H9 (cell line): Measurements from ENCODE around the gene PYHIN1. TPM values are rescaled to one million over a fixed set of nuclear protein-coding genes. Genes with fewer than 3 reads are reported as not detected.

Experiments
- DNase-seq: peaks from one replicate; pipeline ENCODE4 v3.0.0-alpha.2; 2017
- H2AFZ ChIP-seq: one replicate; pipeline ENCODE4 v1.6.1; 2013; ENCODE audit warnings: mild to moderate bottlenecking, low read length, control low read depth, moderate library complexity
- H2AK5ac ChIP-seq: 2 replicates; pipeline ENCODE4 v1.6.1; 2013; ENCODE audit warnings: low read length, control low read depth, mixed read lengths; ENCODE audit not compliant: insufficient read length
- H2BK120ac ChIP-seq: one replicate; pipeline ENCODE4 v1.6.1; 2013; ENCODE audit warnings: low read depth, mild to moderate bottlenecking, low read length, control low read depth, inconsistent platforms; ENCODE audit not compliant: poor library complexity, severe bottlenecking
- H2BK12ac ChIP-seq: 2 replicates; pipeline ENCODE4 v1.6.1; 2013; ENCODE audit warnings: low read length, control low read depth, mixed read lengths, low read depth; ENCODE audit not compliant: insufficient read length
- H2BK15ac ChIP-seq: 2 replicates; pipeline ENCODE4 v1.6.1; 2013; ENCODE audit warnings: low read depth, low read length, control low read depth
- H2BK20ac ChIP-seq: one replicate; pipeline ENCODE4 v1.6.1; 2013; ENCODE audit warnings: low read depth, mild to moderate bottlenecking, low read length, control low read depth, inconsistent platforms; ENCODE audit not compliant: poor library complexity, severe bottlenecking
- H2BK5ac ChIP-seq: 2 replicates; pipeline ENCODE4 v1.6.1; 2013; ENCODE audit warnings: low read length, control low read depth, mixed read lengths; ENCODE audit not compliant: insufficient read length
- H3K14ac ChIP-seq: 2 replicates; pipeline ENCODE4 v1.6.1; 2013; ENCODE audit warnings: low read length, control low read depth; ENCODE audit not compliant: insufficient read depth
- H3K18ac ChIP-seq: 2 replicates; pipeline ENCODE4 v1.6.1; 2013; ENCODE audit warnings: low read depth, mild to moderate bottlenecking, mixed read lengths, low read length, control low read depth; ENCODE audit not compliant: insufficient read length
- H3K23ac ChIP-seq: 2 replicates; pipeline ENCODE4 v1.6.1; 2013; ENCODE audit warnings: low read length, control low read depth, mixed read lengths, low read depth; ENCODE audit not compliant: insufficient read length
- H3K23me2 ChIP-seq: 2 replicates; pipeline ENCODE4 v1.6.1; 2013; ENCODE audit warnings: low read depth, mild to moderate bottlenecking, mixed read lengths, low read length, control low read depth; ENCODE audit not compliant: insufficient read length, poor library complexity, severe bottlenecking
- H3K27ac ChIP-seq: 2 replicates; pipeline ENCODE4 v1.5.1; 2013; ENCODE audit warnings: low read length, control low read depth, mixed read lengths, low read depth; ENCODE audit not compliant: insufficient read length
- H3K27me3 ChIP-seq: 2 replicates; pipeline ENCODE4 v1.6.1; 2013; ENCODE audit warnings: low read length, control low read depth, inconsistent platforms; ENCODE audit not compliant: insufficient read depth
- H3K4ac ChIP-seq: 2 replicates; pipeline ENCODE4 v1.6.1; 2013; ENCODE audit warnings: low read depth, mild to moderate bottlenecking, control low read depth, inconsistent platforms, low read length, moderate library complexity
- H3K4me1 ChIP-seq: 2 replicates; pipeline ENCODE4 v1.6.1; 2013; ENCODE audit warnings: low read length, control low read depth, inconsistent platforms; ENCODE audit not compliant: insufficient read depth
- H3K4me2 ChIP-seq: 2 replicates; pipeline ENCODE4 v1.6.1; 2013; ENCODE audit warnings: low read length, control low read depth, mixed read lengths; ENCODE audit not compliant: insufficient read length, insufficient read depth
- H3K56ac ChIP-seq: 2 replicates; pipeline ENCODE4 v1.6.1; 2013; ENCODE audit warnings: low read depth, mild to moderate bottlenecking, mixed read lengths, low read length, control low read depth; ENCODE audit not compliant: insufficient read length
- H3K79me1 ChIP-seq: 2 replicates; pipeline ENCODE4 v1.6.1; 2013; ENCODE audit warnings: low read depth, mild to moderate bottlenecking, moderate library complexity, low read length, control low read depth, inconsistent platforms; ENCODE audit not compliant: insufficient read depth, poor library complexity, severe bottlenecking
- H3K79me2 ChIP-seq: 2 replicates; pipeline ENCODE4 v1.6.1; 2013; ENCODE audit warnings: low read length, control low read depth, inconsistent platforms; ENCODE audit not compliant: insufficient read depth
- H3K9ac ChIP-seq: 2 replicates; pipeline ENCODE4 v1.6.1; 2013; ENCODE audit warnings: low read length, control low read depth, mixed read lengths; ENCODE audit not compliant: insufficient read length; ENCODE audit errors: extremely low read depth
- H3K9me3 ChIP-seq: one replicate; pipeline ENCODE4 v1.6.1; 2013; ENCODE audit warnings: low read depth, low read length, inconsistent platforms; ENCODE audit not compliant: control insufficient read depth
- H3T11ph ChIP-seq: one replicate; pipeline ENCODE4 v1.6.1; 2013; ENCODE audit warnings: mild to moderate bottlenecking, low read length, control low read depth, inconsistent platforms
- H4K20me1 ChIP-seq: one replicate; pipeline ENCODE4 v1.6.1; 2013; ENCODE audit not compliant: control insufficient read depth, insufficient read length, insufficient read depth
- H4K5ac ChIP-seq: 2 replicates; pipeline ENCODE4 v1.6.1; 2013; ENCODE audit warnings: low read depth, mild to moderate bottlenecking, mixed read lengths, low read length, control low read depth; ENCODE audit not compliant: insufficient read length
- H4K8ac ChIP-seq: replicated peaks from 2 replicates; pipeline ENCODE4 v1.6.1; 2013; ENCODE audit warnings: low read length, control low read depth, mixed read lengths, low read depth; ENCODE audit not compliant: insufficient read length
- H4K91ac ChIP-seq: 2 replicates; pipeline ENCODE4 v1.6.1; 2013; ENCODE audit warnings: low read depth, mild to moderate bottlenecking, moderate library complexity, mixed read lengths, low read length, control low read depth; ENCODE audit not compliant: insufficient read length
- H3K27ac Mint-ChIP-seq, 3 experiments: 2 replicates in 2 of 3; 3 replicates in 1 of 3; pipeline ENCODE4 v1.8.0; 2020 to 2021; ENCODE audit warnings: mixed read lengths in 3 of 3, mild to moderate bottlenecking in 1 of 3, moderate library complexity in 1 of 3
- H3K27me3 Mint-ChIP-seq: 2 replicates; pipeline ENCODE4 v1.8.0; 2021; ENCODE audit warnings: low read depth, mild to moderate bottlenecking, moderate library complexity, mixed read lengths
- H3K36me3 Mint-ChIP-seq, 3 experiments: 2 replicates in 2 of 3; 3 replicates in 1 of 3; pipeline ENCODE4 v1.8.0; 2020 to 2021; ENCODE audit warnings: low read depth in 3 of 3, mixed read lengths in 3 of 3; ENCODE audit not compliant: insufficient read depth in 1 of 3
- H3K4me1 Mint-ChIP-seq, 2 experiments: 2 replicates each; pipeline ENCODE4 v1.8.0; 2020; ENCODE audit warnings: mixed read lengths in 2 of 2
- H3K4me3 Mint-ChIP-seq, 2 experiments: 2 replicates in 1 of 2; 3 replicates in 1 of 2; pipeline ENCODE4 v1.8.0; 2020 to 2021; ENCODE audit warnings: mild to moderate bottlenecking in 2 of 2, mixed read lengths in 2 of 2, moderate library complexity in 1 of 2
- H3K9me3 Mint-ChIP-seq, 2 experiments: 2 replicates in 1 of 2; 3 replicates in 1 of 2; pipeline ENCODE4 v1.8.0; 2020; ENCODE audit warnings: mild to moderate bottlenecking in 2 of 2, mixed read lengths in 2 of 2, moderate library complexity in 1 of 2
- CTCF ChIP-seq: fragments of 200-600 bp; sonication (generic); conservative IDR thresholded peaks from 3 replicates; pipeline ENCODE4 v1.8.0; 2021; ENCODE audit warnings: antibody characterized with exemption, mild to moderate bottlenecking
- WGBS: extraction: QIAGEN DNeasy Blood & Tissue Kit; methylation state at CpG from one replicate; pipeline ENCODE4 v1.1.7; 2013; ENCODE audit warnings: missing lambda C conversion rate, low lambda C conversion rate, mixed read lengths; ENCODE audit not compliant: insufficient read length; ENCODE audit errors: extremely low coverage; 5-methylcytosine and 5-hydroxymethylcytosine counted together
- total RNA-seq: library from RNA; stranded (reverse); gene quantifications from 2 replicates; pipeline ENCODE4 v1.2.1, GENCODE V29; 2021

PYHIN1 gene
- total RNA-seq, 1 experiment from 2014 or later: not detected

- peak overlapping the region; percentile 2 for H3K9ac ChIP-seq
- H3K27ac Mint-ChIP-seq: peak overlapping the region; percentile 93 to 97 (median 96); a peak in 6 of 7 replicates
- H2AFZ ChIP-seq: peak overlapping the region; percentile 14
- peaks cover 7% of the 10 kb centered on the region for H3K23me2 ChIP-seq
- H3K27me3 Mint-ChIP-seq: peaks cover 11% of the 10 kb centered on the region
- H3K79me2 ChIP-seq: no peaks in the 10 kb centered on the region
- no peaks in the 10 kb centered on the region; the same call in 1 of the 2 replicates for H3K4me1 ChIP-seq
- H2BK12ac ChIP-seq: no peak overlapping the region
- DNase-seq: no peak
- no peak overlapping the region for H3K4ac ChIP-seq
- no peak overlapping the region for H2BK20ac ChIP-seq
- no peak overlapping the region for H3K23ac ChIP-seq
- no peak overlapping the region for H3T11ph ChIP-seq
- H3K18ac ChIP-seq: no peak overlapping the region
- H3K36me3 Mint-ChIP-seq: no peaks in the 10 kb centered on the region
- no peak overlapping the region for H4K91ac ChIP-seq
- peak overlapping the region; percentile 71 to 79 for H3K4me3 Mint-ChIP-seq
- H3K79me1 ChIP-seq: no peaks in the 10 kb centered on the region
- H3K14ac ChIP-seq: no peak overlapping the region
- peaks cover 3% of the 10 kb centered on the region; the same call in 1 of the 2 replicates for H3K27me3 ChIP-seq
- H2BK5ac ChIP-seq: no peak overlapping the region
- WGBS: no CpG with 5 or more reads among the region's 6 CpGs
- no peak overlapping the region for H2AK5ac ChIP-seq
- no peaks in the 10 kb centered on the region for H3K9me3 ChIP-seq
- H4K8ac ChIP-seq: no peak overlapping the region
- H4K5ac ChIP-seq: no peak overlapping the region
- H3K56ac ChIP-seq: no peak overlapping the region
- no peaks in the 10 kb centered on the region for H3K9me3 Mint-ChIP-seq
- H3K4me1 Mint-ChIP-seq: peaks cover 31 to 36% of the 10 kb centered on the region in 2 experiments
- H3K4me2 ChIP-seq: peak overlapping the region; percentile 93
- no peak overlapping the region for H2BK120ac ChIP-seq
- H2BK15ac ChIP-seq: no peak overlapping the region
- no peaks in the 10 kb centered on the region for H4K20me1 ChIP-seq
- H3K27ac ChIP-seq: peak overlapping the region; percentile 41
- no peak for TF ChIP-seq CTCF
Observed at GRCh38 chr1:159000070-159000409, 68.7 kb downstream of the PYHIN1 start.
